ENCODE results near the gene TTF2.

The TTF2 gene

GRCh38 chr1:117025568-117025967, 34.6 kb upstream of the TTF2 start:
- no peak for DNase-seq (ENCODE audit: insufficient read length, low spot score)
- TF ChIP-seq TAF1 (IDR thresholded peaks at IDR 0.05; ENCODE audit: low read depth, low read length) (no peak), PAX5 (IDR thresholded peaks at IDR 0.05; ENCODE audit: insufficient read depth, low read length, severe bottlenecking) (no peak), SPI1 (IDR thresholded peaks at IDR 0.05; ENCODE audit: low read depth, low read length) (no peak), POLR2AphosphoS5 (IDR thresholded peaks at IDR 0.05; ENCODE audit: low read depth, low read length) (no peak), POU2F2 (IDR thresholded peaks at IDR 0.05; ENCODE audit: low read depth, low read length) (no peak)
- FAIRE-seq: no peak

- TF ChIP-seq TAF1 (IDR thresholded peaks at IDR 0.05; ENCODE audit: low read depth, low read length) (no peak), POLR2A (IDR thresholded peaks at IDR 0.05; ENCODE audit: low read depth, low read length) (no peak), POLR2AphosphoS5 (IDR thresholded peaks at IDR 0.05; ENCODE audit: low read depth, low read length) (no peak), PAX5 (IDR thresholded peaks at IDR 0.05; ENCODE audit: insufficient read depth, low read length, severe bottlenecking) (no peak), SPI1 (IDR thresholded peaks at IDR 0.05; ENCODE audit: low read depth, low read length) (no peak), POU2F2 (IDR thresholded peaks at IDR 0.05; ENCODE audit: low read depth, low read length) (no peak)
- FAIRE-seq: no peak
Measured at GRCh38 chr1:117026361-117026760, 33.8 kb upstream of the TTF2 start.

GRCh38 chr1:117029685-117030084, 30.4 kb upstream of the TTF2 start:
- FAIRE-seq: no peak
- TF ChIP-seq POLR2A (IDR thresholded peaks at IDR 0.05; ENCODE audit: low read depth, low read length): no peak
- TF ChIP-seq SPI1 (IDR thresholded peaks at IDR 0.05; ENCODE audit: low read depth, low read length): no peak
- DNase-seq (ENCODE audit: insufficient read length, low spot score): no peak

More at GRCh38 chr1:117026361-117026760, 33.8 kb upstream of the TTF2 start:
- DNase-seq (ENCODE audit: insufficient read length, low spot score): no peak

- FAIRE-seq (no peak), DNase-seq (ENCODE audit: insufficient read length, low spot score) (no peak)
- TF ChIP-seq SPI1 (IDR thresholded peaks at IDR 0.05; ENCODE audit: low read depth, low read length) (no peak), POLR2A (IDR thresholded peaks at IDR 0.05; ENCODE audit: low read depth, low read length) (no peak), POLR2AphosphoS5 (IDR thresholded peaks at IDR 0.05; ENCODE audit: low read depth, low read length) (no peak), TAF1 (IDR thresholded peaks at IDR 0.05; ENCODE audit: low read depth, low read length) (no peak), PAX5 (IDR thresholded peaks at IDR 0.05; ENCODE audit: insufficient read depth, low read length, severe bottlenecking) (no peak), POU2F2 (IDR thresholded peaks at IDR 0.05; ENCODE audit: low read depth, low read length) (no peak)
Measured at GRCh38 chr1:117030271-117030877, 29.8 kb upstream of the TTF2 start.

GRCh38 chr1:117032266-117032665, 27.9 kb upstream of the TTF2 start:
- no peak for FAIRE-seq
- TF ChIP-seq POU2F2 (IDR thresholded peaks at IDR 0.05; ENCODE audit: low read depth, low read length): no peak
- TF ChIP-seq SPI1 (IDR thresholded peaks at IDR 0.05; ENCODE audit: low read depth, low read length): no peak
- no peak for TF ChIP-seq PAX5 (IDR thresholded peaks at IDR 0.05; ENCODE audit: insufficient read depth, low read length, severe bottlenecking)
- no peak for TF ChIP-seq TAF1 (IDR thresholded peaks at IDR 0.05; ENCODE audit: low read depth, low read length)
- TF ChIP-seq POLR2AphosphoS5 (IDR thresholded peaks at IDR 0.05; ENCODE audit: low read depth, low read length): no peak

GRCh38 chr1:117032681-117033539, 27.2 kb upstream of the TTF2 start:
- FAIRE-seq: no peak
- no peak for TF ChIP-seq TAF1 (IDR thresholded peaks at IDR 0.05; ENCODE audit: low read depth, low read length)
- no peak for TF ChIP-seq POLR2AphosphoS5 (IDR thresholded peaks at IDR 0.05; ENCODE audit: low read depth, low read length)
- no peak for TF ChIP-seq PAX5 (IDR thresholded peaks at IDR 0.05; ENCODE audit: insufficient read depth, low read length, severe bottlenecking)
- TF ChIP-seq POLR2A (IDR thresholded peaks at IDR 0.05; ENCODE audit: low read depth, low read length): no peak
- TF ChIP-seq POU2F2 (IDR thresholded peaks at IDR 0.05; ENCODE audit: low read depth, low read length): no peak
- no peak for TF ChIP-seq SPI1 (IDR thresholded peaks at IDR 0.05; ENCODE audit: low read depth, low read length)
- DNase-seq (ENCODE audit: insufficient read length, low spot score): no peak

More at GRCh38 chr1:117032266-117032665, 27.9 kb upstream of the TTF2 start:
- DNase-seq (ENCODE audit: insufficient read length, low spot score): no peak

- DNase-seq (ENCODE audit: insufficient read length, low spot score) (no peak), FAIRE-seq (no peak)
- TF ChIP-seq POU2F2 (IDR thresholded peaks at IDR 0.05; ENCODE audit: low read depth, low read length) (no peak), TAF1 (IDR thresholded peaks at IDR 0.05; ENCODE audit: low read depth, low read length) (no peak), PAX5 (IDR thresholded peaks at IDR 0.05; ENCODE audit: insufficient read depth, low read length, severe bottlenecking) (no peak), SPI1 (IDR thresholded peaks at IDR 0.05; ENCODE audit: low read depth, low read length) (no peak), POLR2AphosphoS5 (IDR thresholded peaks at IDR 0.05; ENCODE audit: low read depth, low read length) (no peak), POLR2A (IDR thresholded peaks at IDR 0.05; ENCODE audit: low read depth, low read length) (no peak)
Measured at GRCh38 chr1:117033772-117034171, 26.4 kb upstream of the TTF2 start.

- TF ChIP-seq POLR2AphosphoS5 (IDR thresholded peaks at IDR 0.05; ENCODE audit: low read depth, low read length) (no peak), TAF1 (IDR thresholded peaks at IDR 0.05; ENCODE audit: low read depth, low read length) (no peak), POU2F2 (IDR thresholded peaks at IDR 0.05; ENCODE audit: low read depth, low read length) (no peak), PAX5 (IDR thresholded peaks at IDR 0.05; ENCODE audit: insufficient read depth, low read length, severe bottlenecking) (no peak), POLR2A (IDR thresholded peaks at IDR 0.05; ENCODE audit: low read depth, low read length) (no peak), SPI1 (IDR thresholded peaks at IDR 0.05; ENCODE audit: low read depth, low read length) (no peak)
- DNase-seq (ENCODE audit: insufficient read length, low spot score) (no peak), FAIRE-seq (no peak)
Measured at GRCh38 chr1:117034791-117035290, 25.3 kb upstream of the TTF2 start.

GRCh38 chr1:117036018-117036461, 24.1 kb upstream of the TTF2 start:
- FAIRE-seq (no peak), DNase-seq (ENCODE audit: insufficient read length, low spot score) (no peak)
- TF ChIP-seq TAF1 (IDR thresholded peaks at IDR 0.05; ENCODE audit: low read depth, low read length) (no peak), PAX5 (IDR thresholded peaks at IDR 0.05; ENCODE audit: insufficient read depth, low read length, severe bottlenecking) (no peak), POLR2A (IDR thresholded peaks at IDR 0.05; ENCODE audit: low read depth, low read length) (no peak), POU2F2 (IDR thresholded peaks at IDR 0.05; ENCODE audit: low read depth, low read length) (no peak), SPI1 (IDR thresholded peaks at IDR 0.05; ENCODE audit: low read depth, low read length) (no peak), POLR2AphosphoS5 (IDR thresholded peaks at IDR 0.05; ENCODE audit: low read depth, low read length) (no peak)

All from GM12891 (cell line).